T1000 (cell line): ENCODE measurements around the gene MAP3K7.

ENCODE experiments used
- DNase-seq: peaks from one replicate; lab custom pipeline; 2025; ENCODE audit warnings: mixed read lengths; lab: John Stamatoyannopoulos, UW

The MAP3K7 gene

DNA sequence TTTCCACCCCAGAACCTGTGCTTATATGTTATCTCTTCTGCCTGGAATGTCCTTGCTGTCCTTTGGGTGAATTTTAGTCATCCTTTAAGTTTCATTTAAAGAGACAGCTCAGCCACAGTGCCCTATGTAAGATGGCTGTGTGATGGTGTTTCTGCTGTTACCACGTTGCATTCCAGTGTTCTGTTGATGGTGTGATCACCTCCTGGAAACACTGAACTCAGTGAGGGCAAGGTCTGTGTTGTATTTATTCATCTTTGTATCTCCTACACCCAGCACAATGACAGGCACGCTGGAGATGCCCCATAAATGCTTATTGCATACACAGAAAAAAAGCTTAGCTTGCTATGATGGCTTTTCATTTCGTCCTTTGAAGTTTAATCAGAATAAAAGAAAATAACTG lies 102.5 kb downstream of the MAP3K7 start:
- no peak for DNase-seq

DNA sequence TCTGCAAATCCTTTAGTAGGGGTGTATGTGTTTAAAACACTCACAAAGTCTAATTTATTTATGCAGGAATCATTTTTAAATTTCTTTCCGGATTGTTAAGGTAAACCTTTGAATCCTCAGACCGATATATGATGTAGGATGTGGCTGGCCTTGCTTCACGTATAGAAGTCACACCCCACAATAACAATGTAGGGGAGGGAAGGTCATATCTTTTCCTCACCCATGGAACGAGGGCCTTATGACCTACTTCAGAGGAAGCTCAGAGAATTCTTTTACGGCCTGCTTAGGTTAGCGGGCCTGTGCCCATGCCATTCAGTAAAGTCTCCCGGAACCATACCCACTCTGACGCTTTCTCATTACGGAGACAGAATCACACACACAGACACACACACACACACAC lies 102.9 kb downstream of the MAP3K7 start:
- DNase-seq = no peak

DNA sequence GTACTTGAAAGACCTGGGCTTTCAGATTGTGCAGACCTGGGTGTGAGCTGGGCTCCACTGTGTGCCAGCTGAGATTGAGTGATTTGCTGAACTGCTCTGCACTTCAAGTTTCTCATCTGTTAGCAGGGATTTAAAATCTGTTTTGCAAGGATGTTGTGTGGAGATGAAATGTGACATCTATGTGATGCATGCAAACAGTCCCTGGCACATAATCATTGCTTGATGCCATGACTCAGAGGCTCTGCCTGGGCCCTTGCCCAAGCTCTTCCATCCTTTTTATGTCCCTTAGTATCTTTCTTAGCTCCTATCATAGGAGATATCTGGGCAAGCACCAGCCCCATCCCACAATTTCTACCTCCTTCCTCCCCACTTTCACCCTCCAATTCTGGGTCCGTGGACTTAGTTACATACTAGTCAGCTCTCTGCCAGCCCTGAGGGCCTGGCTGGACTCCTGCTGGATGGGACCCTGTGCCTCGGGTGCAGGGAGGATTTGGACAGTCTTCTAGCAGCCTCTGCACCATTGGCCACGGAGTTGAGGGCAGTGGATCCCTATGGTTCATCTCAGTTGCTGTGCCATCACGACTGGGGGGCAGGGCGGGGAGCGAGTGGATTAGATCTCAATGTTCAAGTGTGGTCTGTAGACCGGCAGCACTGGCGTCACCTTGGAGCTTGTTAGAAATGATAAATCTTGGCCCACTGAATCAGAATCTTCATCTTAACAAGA lies 103.6 kb downstream of the MAP3K7 start:
- DNase-seq = no peak

DNA sequence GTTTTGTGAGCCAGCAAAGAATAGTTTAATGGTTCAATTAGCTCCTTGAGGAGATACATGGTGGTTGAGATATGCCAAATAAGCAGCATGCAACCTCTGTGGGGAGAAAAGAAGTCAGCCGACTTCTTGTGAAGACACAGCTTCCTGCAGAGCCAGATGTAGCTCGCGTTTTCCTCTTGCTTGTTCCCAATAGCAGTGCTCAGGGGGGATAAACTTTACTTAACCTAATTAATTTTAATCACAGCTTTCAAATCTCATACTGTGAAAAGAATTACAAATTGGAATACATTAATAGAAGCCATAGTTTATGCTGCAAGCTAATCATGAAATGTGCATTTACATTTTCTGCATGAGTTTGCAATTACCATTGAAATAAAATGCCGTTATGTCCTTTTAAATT lies 106.2 kb downstream of the MAP3K7 start:
- no peak for DNase-seq

DNA sequence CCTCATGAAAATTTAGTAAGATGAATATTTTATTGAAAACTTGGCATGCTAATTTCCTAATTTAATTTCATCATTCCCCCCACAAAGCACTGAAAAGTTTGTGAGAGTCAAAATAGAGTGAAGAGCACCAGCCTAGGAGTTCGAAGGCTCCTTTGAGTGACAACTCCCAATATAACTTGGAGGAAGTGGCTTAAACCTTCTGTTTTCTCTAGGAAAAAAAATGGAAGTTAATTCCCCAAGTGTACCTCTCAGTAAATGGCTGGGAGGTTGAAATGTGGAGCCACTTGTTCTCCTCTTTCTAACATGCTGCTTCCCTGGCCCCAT lies 107.3 kb downstream of the MAP3K7 start:
- no peak for DNase-seq

DNA sequence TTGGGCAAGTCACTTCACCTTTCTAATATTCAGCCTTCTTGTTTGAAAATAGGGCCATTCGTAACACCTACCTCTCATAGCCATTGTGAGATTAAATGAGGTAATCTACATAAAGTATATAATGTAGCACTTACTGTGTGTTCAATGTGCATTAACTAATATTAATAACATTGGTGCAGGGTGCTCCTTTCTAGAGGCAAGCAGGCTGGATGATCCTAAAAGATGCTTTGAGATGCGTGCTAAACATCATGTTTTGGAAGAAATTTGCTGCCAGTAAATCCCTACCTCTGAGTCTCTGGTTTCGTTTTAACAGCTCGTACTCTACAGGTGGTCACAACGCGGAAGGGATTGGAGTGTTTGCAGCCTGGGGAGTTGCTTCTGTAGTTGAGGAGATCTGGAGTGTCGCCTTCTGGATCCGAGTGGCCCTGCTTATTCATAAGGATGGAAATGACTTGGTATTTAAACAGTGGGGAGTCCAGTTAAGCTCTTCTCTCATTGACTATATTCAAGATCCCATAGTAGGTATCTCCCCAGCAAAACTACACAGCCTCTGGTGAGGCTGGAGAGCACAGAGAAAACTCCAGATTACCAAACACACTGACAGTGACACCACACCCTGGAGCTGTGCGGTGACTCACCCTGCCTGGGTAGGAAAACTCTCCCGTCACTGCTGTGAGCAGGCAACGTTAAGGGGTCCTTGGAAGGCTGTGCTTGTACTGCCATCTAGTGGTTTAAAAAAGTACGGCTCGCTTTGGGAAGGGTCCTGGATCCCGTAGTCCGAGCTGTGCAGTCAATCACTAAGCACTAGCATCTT lies 107.9 kb downstream of the MAP3K7 start:
- DNase-seq = peak; percentile 83

DNA sequence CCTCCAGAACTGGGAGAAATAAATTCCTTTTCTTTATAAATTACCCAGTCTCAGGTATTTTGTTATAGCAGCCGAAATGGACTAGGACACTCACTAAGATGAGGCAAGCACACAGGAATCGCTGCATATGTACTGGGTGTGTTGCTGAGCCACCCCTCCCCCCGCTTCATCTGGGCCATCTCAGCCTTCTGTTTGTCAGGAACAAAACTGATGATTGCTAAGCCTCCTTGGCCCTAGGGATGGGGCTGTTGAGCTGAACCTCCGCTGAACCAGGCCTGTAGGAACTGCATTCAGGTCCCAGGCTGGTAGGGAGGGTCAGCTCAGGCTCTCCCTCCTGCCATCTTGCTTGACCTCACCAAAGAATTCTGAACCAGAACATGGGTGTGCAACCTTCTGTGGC lies 108.6 kb downstream of the MAP3K7 start:
- DNase-seq = no peak

DNA sequence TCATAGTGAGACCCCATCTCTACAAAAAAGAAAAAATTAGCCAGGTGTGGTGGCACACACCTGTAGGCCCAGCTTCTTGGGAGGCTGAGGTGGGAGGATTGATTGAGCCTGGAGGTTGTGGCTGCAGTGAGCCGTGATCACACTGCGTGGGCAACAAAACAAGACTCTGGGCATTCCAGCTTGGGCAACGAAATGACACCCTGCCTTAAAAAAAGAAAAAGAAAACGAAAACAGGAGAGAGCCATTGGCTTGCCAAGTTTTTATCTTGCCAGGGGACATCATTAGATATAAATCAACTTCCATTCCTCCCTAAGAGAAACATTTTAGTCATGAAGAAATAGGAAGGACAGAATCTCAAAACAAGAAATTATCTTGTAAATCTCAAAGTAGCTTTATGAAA lies 109.5 kb downstream of the MAP3K7 start:
- DNase-seq = no peak

DNA sequence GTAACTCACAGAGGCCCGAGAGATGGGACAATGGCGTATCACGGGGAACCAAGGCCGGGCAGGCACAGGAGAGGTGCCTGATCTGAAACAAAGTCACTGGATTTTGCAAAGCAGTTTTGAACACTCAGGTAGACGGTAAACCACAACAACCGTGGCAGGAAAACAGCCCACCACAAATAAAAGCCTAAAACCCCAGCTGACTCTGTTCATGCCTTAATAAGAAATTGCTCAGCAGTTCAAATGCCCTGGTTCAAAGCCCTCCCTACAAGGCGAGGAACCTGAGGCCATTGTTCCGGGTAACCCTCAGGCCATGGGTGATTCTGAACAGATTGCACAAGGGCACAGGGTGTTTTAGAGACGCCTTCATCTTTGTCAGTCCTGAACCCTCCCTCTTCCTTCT lies 114.2 kb downstream of the MAP3K7 start:
- no peak for DNase-seq

DNA sequence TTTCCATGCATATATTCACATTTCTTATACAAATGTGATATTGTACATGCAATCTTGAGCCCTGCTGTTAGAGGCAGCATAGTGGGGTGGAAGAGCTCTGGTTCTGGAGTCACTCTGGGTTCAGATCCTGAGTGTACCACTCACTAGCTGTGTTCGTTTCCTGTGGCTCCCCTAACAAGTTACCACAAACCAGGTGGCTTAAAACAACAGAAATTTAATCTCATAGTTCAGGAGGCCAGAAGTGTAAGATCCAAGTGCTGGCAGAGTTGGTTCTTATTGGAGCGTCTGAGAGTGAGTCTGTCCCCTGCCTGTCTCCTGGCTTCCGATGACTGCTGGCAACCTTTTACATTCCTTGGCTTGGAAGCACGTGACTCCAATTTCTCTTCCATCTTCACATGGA lies 115.6 kb downstream of the MAP3K7 start:
- no peak for DNase-seq

DNA sequence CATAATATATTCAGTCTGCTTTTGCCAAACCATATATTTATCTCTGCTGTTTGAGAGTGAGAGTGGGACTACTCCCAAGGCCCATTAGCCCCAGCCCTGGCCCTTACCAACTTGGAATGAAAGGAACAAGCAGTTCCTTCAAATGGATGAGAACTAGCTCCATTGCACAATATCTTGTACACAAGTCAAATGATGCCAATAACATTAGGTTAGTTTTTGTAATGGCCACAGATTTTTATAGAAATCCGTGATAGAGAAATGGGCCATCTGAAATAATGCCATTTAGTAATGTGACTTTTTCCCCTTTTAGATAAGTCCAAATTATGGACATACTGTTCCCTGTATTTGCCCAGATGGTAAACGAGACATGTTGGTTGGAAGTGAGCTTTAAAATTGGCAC lies 117.0 kb downstream of the MAP3K7 start:
- no peak for DNase-seq

DNA sequence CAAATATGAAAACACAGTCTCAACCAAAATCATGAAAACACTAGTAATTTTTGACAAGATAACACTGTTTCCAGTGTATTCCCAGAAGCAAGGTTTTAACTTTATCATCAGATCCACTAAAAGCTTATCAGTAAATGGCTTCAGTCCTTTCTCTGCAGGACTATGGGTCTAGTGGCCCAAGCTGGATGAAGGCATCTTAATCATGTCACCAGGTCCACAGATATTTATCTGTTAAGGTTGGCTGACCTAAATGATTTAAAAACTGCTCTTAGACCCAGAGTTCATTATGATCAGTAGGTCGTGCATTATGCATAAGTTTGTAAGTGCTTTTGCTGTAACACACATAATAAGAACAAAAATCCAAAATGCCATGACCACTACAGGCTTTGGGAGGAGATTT lies 118.0 kb downstream of the MAP3K7 start:
- no peak for DNase-seq

DNA sequence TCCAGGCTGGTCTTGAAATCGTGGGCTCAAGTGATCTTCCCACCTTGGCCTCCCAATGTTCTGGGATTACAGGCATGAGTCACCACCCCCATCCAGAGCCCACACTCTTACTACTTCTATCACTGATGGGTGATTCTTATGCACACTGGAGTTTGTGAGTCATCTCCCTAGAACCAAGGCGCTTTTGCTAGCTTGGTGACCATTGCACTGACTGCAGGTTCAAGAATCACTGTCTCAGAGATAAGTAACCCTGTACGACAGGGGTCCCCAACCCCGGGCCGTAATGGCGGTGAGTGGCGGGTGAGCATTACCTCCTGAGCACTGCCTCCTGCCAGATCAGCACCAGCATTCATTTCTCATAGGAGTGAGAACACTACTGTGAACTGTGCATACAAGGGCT lies 118.8 kb downstream of the MAP3K7 start:
- no peak for DNase-seq

DNA sequence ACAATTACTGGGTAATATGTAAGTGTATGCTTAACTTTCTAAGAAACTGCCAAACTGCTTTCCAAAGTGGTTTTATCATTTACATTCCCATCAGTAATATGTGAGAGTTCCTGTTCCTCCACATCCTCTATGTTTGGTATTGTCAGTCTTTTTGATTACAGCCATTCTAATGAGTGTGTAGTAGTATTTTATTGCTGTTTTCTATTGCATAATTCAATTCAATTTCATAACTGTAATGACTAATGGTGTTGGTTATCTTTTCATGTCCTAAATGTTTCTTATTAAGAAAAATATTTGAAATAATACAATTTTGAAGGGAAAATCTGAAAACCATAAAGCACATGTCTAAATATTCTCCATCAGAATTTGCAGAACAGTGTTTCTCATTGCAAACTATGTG lies 119.3 kb downstream of the MAP3K7 start:
- DNase-seq = no peak

DNA sequence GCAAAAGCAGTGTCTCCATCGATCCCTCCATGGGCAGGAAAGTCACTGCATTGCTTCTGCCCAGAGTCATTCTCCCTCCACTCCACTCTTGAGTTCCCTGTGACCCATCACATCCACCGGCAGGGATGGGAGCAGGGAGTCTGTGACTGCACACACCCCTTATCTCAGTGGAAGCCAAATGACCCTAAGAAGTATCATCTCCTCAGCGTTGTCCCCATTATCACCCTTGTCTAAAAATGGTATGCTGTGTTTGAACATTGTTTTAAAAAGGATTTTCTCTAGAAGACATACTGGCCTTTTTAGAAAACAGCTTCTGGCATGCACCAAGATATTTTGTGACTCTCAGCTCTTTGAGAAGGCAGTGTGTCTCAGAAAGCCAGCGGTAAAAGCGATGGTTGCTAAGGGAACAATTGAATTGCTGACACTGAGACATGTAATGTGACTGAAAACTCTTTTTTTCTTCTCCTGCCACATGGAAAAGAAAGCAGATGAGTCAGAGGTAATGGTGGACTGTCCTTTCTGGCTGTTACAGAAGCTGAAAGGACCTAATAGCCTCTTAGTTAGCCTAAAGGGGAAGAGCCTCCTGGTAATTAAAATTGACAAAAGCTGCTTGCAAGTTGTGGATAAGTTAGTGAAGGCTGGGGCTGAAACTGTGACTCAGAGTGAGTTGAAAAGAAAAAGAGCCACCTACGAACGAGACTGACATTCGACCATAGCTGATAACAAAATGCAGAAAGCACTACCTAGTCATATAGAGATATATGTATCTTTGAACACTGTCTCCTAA lies 120.5 kb downstream of the MAP3K7 start:
- DNase-seq = no peak

DNA sequence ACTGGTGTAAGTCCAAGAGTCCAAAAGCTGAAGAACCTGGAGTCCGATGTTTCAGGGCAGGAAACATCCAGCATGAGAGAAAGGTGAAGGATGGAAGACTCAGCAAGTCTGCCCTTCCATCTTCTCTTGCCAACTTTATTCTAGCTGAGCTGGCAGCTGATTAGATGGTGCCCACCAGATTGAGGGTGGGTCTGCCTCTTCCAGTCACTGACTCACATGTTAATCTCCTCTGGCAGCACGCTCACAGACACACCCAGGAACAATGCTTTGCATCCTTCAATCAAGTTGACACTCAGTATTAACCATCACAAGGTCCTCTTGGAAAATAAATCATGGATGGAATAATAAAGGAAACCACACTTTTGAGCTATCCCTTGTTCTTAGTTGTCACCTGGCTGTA lies 121.2 kb downstream of the MAP3K7 start:
- no peak for DNase-seq

DNA sequence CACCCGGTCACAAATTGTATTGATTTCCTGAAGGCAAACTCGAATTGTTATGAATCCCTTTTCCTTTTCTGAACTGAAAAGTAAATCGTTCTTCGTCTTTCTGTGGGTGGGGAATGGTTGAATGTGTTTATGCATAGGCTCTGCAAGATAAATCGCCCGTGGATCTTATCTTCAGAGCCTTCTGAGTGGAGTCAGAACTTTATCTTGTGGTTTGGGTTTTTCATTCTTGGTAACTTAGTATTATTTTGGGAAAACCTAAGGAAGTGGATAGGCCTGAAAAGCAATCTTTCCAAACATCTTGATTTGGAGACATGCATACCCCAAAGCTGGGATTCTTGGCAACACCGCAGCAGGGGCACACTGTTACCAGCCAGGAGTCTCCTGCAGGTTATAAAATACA lies 122.4 kb downstream of the MAP3K7 start:
- no peak for DNase-seq

DNA sequence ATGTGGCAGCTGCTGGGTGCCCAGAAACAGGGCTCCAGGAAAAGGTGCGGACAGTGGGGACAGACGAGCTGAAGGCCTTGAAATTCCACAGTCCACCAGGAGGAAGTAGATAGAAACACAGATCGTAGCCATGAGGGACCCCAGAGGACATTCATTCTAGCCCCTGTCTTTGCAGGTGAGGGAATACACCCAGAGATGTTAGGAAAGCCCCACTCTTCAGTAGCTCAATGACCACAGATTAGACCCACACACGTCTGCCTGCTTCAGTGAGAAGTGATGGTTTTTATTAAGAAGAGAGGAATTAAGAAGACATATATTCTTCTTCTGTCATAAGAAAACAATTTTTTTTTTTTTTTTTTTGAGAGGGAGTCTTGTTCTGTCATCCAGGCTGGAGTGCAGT lies 123.0 kb downstream of the MAP3K7 start:
- no peak for DNase-seq
